Bone marrow (tissue), 2 donors: ENCODE data around the gene HOXA1.

Experiments
- DNase-seq, 2 donors: peaks; one replicate each; lab custom pipeline; 2025; lab: John Stamatoyannopoulos, UW

Gene HOXA1

GRCh38 chr7:27105301-27106031, 9.7 kb upstream of the HOXA1 start:
- no peak for DNase-seq

GRCh38 chr7:27104341-27105058, 8.7 kb upstream of the HOXA1 start:
- DNase-seq: no peak

- DNase-seq: no peak
These were observed 7.9 kb upstream of the HOXA1 start for GRCh38 chr7:27103489-27104226.

GRCh38 chr7:27102581-27103442, 7.0 kb upstream of the HOXA1 start, which contains the start of gene HOXA2:
TSS of gene HOXA2 (minus strand) at chr7:27102683. CDS start at chr7:27102500, 183 bp downstream.
- DNase-seq: no peak

DNA sequence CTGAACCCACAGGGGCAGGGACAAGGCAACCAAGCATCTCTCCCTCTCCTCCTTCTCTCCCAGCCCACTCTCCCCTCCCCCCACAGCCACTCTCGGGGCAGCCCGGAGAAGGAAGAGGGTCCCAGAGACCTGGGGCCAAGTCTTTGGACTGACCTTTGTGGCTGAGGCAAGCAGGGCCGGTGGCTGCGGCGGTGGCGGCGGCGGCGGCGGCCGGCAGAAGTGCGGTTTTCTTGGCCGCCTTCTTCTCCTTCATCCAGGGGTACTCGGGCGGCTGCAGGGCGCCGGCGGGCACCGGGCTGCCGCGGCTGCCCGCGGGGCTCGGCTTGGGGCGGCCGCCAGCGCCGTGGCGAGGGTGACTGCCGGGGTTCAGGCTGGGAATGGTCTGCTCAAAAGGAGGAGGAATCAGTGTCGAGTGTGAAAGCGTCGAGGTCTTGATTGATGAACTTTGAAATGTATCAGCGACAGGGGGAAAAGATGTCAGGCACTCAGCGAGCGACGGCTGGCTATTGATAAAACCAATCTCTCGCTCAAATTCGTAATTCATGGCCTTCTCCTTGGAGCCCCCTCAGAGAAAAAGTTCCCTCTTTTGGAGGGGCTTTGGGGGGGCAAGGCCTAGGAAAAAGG, 6.3 kb upstream of the HOXA1 start:
- DNase-seq: no peak

DNA sequence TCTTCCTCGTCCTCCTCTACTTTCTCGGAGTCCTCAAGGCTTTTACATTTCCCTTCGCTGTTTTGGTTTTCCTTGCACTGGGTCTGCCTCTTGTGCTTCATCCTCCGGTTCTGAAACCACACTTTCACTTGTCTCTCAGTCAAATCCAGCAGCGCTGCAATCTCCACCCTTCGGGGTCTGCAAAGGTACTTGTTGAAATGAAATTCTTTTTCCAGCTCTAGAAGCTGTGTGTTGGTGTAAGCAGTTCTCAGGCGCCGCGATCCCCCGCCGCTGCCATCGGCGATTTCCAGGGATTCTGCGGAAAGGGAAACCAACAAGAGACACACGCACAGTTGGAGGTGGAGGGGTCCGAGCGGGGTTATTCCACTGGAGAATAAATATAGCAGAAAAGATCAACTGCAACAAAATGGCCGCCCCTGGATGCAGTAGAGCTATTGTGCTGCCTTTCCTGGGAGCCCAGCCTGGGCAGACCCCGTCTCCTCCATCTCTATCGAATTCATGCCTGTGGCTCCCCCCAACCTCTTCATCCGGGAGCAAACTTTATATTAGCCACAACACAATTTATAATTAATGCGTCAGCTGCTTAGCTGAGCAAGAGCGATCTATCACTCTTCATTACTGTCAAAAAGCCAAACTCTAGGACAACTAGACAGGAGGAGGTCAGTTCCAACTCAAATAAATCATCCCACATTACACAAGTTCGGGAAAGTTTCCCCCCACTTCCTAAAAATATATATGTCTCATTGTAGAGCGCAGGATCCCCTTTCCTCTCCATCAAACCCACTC, 5.6 kb upstream of the HOXA1 start:
- DNase-seq: no peak

DNA sequence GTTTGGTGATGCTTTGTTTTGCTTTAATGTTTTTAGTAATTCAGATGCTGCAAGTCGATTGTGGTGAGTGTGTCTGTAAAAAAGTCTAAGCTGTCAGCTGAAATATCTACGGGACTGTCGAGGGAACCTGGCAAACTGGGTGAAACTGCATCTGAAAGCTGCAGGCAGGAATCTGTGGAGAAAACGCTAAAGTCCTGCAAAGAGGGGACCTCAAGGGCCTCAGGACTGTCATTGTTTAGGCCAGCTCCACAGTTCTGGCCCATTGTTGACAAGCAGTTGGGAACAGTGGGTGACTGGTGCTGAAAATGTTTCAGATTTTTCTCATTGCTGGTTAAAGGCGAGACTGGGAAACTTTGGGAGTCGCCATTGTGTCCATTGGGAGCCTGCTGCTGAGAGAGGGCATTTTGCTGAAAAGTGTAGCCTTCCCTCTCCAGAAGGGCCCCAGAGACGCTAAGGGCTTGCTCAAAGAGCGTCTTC, 4.9 kb upstream of the HOXA1 start:
- DNase-seq: no peak

DNA sequence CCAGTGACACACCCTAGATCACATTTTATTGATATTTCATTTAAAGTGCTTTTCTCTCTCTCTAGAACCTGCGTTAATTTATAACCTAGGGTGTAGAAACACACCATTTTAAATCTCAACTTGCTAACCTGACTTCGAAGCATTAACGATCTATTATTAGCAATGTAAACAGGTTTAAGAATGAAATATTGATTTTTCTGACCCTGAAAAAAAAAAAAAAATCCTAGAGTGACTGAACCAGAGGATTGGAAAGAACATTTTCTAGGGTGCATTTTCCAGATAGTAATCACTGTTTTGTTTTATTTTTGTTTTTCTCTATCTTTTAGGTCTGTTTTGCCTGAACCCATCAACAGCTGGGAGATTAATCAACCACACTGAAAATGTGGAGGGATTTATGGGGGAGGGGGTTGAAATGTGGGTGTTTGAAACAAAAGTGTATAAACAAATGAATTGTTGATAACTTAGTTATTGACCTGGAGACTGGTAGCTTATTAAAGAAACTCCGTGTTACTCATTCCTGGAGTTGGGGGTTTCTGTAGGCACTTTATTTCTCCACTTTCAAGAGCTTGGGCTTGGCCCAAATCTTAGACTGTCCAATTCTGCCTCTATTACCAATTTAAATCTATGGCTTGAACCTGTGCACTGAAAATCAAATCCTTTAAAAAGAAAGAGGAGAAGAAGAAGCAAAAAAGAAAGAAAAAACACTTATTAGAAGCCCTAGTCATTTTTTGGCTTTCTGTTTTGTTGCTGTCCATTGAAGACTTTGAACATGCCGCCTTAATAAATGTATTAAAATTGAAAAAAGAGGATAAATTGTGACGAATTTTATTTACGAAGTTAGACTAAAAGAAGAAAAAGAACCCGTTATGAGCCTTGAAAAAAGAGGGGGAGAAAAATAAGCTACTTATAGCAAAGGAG, 3.9 kb upstream of the HOXA1 start:
- no peak for DNase-seq

DNA sequence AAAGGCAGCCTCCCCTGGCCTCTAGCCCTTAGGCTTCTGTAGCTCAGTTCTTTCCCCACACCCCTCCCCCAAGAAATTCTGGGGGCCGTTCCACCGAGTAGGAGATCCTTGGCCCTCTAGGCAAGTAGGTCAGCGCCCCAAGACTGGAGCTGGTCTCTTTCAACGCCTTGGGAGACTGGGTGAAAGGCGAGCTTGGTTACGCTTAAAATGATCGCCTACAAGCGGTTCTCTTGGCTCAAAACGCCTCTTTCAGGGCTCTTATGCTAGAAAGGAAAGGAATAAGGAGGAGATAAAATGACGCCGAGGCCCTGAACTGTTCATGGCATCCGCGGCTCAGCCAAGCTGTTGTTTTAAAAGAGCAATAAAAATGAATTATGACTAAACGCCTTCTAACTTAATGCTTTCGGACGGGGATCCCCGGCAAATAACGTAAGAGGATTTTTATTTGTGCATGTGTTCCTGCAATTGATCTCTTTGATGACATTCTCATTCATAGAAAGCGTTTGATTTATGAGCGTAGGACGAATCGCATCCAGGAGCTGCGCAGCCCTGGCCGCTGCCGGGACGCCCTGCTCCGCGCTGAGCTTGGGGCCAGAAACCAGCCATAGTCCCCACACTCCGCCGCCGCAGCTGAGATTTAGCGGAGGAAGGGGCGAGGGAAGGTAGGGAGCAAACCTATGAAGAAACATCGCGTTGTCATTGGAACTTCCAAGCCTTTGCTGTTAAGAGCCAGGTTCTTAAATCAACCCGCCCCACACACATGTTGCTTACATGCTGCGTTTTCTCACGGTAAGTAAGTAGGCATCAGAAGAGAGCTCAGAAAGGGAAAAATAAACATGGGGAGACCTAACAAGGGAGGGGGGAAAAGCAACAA, 3.0 kb upstream of the HOXA1 start:
- DNase-seq: no peak

GRCh38 chr7:27097686-27098577, 2.1 kb upstream of the HOXA1 start:
- DNase-seq: no peak

- DNase-seq: no peak
These were observed 1.1 kb upstream of the HOXA1 start for GRCh38 chr7:27096768-27097514.

- DNase-seq: no peak
These were observed 527 bp downstream of the HOXA1 start for GRCh38 chr7:27095050-27095896.

DNA sequence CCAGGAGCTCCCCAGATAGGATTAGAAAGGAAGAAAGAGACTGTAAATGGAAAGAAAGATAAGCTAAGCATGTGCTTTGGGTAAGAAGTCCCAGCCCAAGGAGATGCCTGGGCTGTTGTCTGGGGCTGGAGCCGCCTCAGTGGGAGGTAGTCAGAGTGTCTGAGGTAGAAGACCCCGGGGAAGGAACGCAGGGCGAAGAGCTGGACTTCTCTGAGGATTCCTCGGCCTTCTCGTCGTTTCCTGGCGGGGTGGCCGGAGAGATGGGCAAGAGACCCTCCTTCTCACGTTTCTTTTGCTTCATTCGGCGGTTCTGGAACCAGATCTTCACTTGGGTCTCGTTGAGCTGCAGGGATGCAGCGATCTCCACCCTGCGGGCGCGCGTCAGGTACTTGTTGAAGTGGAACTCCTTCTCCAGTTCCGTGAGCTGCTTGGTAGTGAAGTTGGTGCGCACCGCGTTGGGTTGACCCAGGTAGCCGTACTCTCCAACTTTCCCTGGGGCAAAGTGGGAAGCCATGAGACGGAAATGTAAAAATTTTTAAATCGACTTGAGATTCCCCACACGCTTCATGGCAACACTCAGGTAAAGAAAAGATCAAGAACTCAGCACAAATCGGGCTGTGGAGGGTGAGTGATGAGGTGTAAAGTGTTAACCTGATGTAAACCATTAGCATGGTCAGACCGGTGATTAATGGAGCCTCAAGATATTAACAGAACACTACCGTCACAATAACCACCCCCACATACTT, 1.3 kb downstream of the HOXA1 start:
- DNase-seq: no peak

DNA sequence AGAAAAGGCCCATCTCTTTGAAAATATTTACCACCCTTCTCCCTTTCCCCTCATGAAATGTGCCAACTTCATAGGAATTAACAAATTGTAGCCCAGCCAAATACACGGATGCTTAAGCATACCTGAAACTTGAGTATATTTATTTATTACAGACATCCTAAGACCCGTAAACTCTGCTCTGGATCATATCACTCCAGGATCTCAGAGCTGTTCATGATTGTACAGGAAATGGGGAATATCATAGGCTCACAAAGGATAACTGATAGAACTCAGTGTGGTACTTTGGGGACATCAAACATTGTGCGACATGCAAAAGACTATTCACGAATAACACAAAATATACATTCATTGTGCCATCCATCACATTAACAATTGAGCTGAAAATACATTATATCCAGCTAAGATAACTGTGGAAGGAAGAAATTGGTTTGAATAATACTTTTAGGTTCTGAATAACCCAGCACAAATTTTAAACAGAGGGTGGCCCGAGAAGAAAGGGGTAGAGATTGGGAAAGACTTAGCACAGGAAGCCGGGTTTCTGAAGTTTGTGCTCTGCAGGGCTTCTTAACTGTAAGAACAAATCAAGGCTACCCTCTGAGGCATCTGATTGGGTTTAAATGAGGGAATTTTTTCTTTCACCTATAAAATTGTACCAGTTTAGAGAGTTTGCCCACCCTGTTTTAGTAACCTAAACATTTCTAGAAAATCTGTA, 2.5 kb downstream of the HOXA1 start:
- DNase-seq: no peak

- no peak for DNase-seq
These were observed 3.0 kb downstream of the HOXA1 start for GRCh38 chr7:27092819-27093110.
